ENCODE results near the gene PPP1R26.

DNA sequence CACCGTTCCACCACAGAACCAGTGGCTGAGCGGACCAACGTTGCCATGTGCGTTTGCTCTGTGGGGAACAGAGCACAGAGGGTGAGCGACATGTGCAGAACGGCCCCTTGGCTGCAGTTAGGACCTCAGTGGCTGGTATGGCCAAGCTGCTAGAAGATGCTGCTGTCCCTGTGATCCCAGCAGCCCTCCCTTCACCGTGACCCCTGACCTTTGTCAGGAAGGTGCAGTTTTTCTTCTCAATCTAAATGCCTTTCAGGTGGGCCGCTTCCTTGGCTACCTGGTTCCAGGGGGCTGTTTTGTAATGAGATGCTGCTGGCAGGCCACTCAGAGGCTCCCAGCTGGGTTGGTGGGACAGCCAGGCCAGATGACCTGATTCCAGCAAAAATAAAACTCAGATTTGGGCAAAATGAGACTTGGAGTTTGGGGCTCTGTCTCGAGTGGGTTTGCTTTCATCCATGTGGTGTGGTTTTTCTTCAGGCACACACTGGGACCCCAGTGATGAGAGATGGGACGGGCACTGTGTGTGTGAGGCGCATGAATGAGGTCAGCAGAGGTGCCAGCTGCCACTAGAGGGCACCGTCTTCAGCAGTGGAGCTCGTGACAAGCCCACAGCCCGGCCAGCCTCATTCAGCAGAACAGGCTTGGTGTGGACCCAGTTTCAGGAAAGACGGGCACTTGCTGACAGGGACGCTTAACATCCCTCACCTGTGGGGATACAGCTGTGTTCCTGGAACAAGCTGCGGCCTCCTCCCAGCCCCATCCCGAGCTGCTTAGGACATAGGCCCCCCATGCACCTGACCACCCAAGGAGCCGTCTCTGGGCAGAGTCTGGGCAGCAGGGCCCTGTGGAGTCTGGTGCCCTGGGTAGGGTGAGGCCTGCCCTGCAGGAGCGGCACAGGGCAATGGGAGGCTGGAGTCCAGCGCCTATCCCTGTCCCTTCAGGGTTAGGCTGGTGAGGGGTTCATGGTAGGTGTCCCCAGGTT lies 25.0 kb downstream of the PPP1R26 start:
- TF ChIP-seq RAD21 (IDR thresholded peaks at IDR 0.05 in 1 of 2, conservative IDR thresholded peaks at IDR 0.05 in 1 of 2; ENCODE audit: low read depth in 2 of 2, low read length in 2 of 2) (peak; percentile 47 to 68; a peak in 3 of 4 replicates), CREB1 (IDR thresholded peaks at IDR 0.05) (peak; percentile 83), CEBPB (IDR thresholded peaks at IDR 0.05; ENCODE audit: low read depth, low read length) (no peak), TAF1 (IDR thresholded peaks at IDR 0.05; ENCODE audit: low read depth, low read length) (no peak), POLR2A (IDR thresholded peaks at IDR 0.05; ENCODE audit: control extremely low read depth in 1 of 2, low read depth in 2 of 2, low read length in 2 of 2) (no peak), EP300 (IDR thresholded peaks at IDR 0.05; ENCODE audit: borderline replicate concordance in 1 of 2, low read depth in 2 of 2, low read length in 2 of 2) (no peak), POLR2AphosphoS5 (IDR thresholded peaks at IDR 0.05; ENCODE audit: low read depth, low read length) (peak; percentile 76; the same call in 1 of the 2 replicates), HDAC2 (IDR thresholded peaks at IDR 0.05; ENCODE audit: borderline replicate concordance in 1 of 2, low read depth in 2 of 2, low read length in 2 of 2) (no peak), CBX8 (IDR thresholded peaks at IDR 0.05; ENCODE audit: borderline replicate concordance, low read depth, low read length) (no peak), FOSL1 (IDR thresholded peaks at IDR 0.05; ENCODE audit: insufficient read depth, low read depth, low read length) (no peak), EZH2 (IDR thresholded peaks at IDR 0.05; ENCODE audit: low read depth, low read length, severe bottlenecking) (no peak), TCF12 (IDR thresholded peaks at IDR 0.05; ENCODE audit: low read depth, low read length) (no peak)
- TF ChIP-seq, protein P1, sequence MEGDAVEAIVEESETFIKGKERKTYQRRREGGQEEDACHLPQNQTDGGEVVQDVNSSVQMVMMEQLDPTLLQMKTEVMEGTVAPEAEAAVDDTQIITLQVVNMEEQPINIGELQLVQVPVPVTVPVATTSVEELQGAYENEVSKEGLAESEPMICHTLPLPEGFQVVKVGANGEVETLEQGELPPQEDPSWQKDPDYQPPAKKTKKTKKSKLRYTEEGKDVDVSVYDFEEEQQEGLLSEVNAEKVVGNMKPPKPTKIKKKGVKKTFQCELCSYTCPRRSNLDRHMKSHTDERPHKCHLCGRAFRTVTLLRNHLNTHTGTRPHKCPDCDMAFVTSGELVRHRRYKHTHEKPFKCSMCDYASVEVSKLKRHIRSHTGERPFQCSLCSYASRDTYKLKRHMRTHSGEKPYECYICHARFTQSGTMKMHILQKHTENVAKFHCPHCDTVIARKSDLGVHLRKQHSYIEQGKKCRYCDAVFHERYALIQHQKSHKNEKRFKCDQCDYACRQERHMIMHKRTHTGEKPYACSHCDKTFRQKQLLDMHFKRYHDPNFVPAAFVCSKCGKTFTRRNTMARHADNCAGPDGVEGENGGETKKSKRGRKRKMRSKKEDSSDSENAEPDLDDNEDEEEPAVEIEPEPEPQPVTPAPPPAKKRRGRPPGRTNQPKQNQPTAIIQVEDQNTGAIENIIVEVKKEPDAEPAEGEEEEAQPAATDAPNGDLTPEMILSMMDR (IDR thresholded peaks at IDR 0.05; ENCODE audit: control extremely low read depth in 1 of 3, insufficient read depth in 1 of 3, low read depth in 1 of 3, low read length in 3 of 3): peak in 2 of 3 experiments; percentile 70 to 92; a peak in 3 of 4 replicates
